SK-MEL-5 (cell line): ENCODE results near the gene LYRM1. TPM values are rescaled to one million over a fixed set of nuclear protein-coding genes. Genes with fewer than 3 reads are reported as not detected.
"Not testable (repeated sequence)": the region's sequence is repeated elsewhere in the genome, so short reads cannot be mapped to it uniquely, and the experiment has no call there.

Experiments
- DNase-seq: peaks from one replicate; pipeline ENCODE4 v3.0.0-alpha.2; 2016; ENCODE audit warnings: low read depth, low spot score
- in situ Hi-C: cut with HindIII; loops from 2 replicates; pipeline ENCODE4 v1.10.0; 2016; ENCODE audit warnings: low sequenced_read_pairs, high pct_unique_total_duplicates, low pct_unique_long_range_greater_than_20kb
- total RNA-seq: library from RNA; depleted of rRNA; stranded (reverse); fragments of >200 nt; shearing (Covaris generic); gene quantifications from 2 replicates; pipeline ENCODE4 v1.2.3, GENCODE V29; 2014

Gene LYRM1
- total RNA-seq, 1 experiment from 2014 or later: 29.0 TPM

DNA sequence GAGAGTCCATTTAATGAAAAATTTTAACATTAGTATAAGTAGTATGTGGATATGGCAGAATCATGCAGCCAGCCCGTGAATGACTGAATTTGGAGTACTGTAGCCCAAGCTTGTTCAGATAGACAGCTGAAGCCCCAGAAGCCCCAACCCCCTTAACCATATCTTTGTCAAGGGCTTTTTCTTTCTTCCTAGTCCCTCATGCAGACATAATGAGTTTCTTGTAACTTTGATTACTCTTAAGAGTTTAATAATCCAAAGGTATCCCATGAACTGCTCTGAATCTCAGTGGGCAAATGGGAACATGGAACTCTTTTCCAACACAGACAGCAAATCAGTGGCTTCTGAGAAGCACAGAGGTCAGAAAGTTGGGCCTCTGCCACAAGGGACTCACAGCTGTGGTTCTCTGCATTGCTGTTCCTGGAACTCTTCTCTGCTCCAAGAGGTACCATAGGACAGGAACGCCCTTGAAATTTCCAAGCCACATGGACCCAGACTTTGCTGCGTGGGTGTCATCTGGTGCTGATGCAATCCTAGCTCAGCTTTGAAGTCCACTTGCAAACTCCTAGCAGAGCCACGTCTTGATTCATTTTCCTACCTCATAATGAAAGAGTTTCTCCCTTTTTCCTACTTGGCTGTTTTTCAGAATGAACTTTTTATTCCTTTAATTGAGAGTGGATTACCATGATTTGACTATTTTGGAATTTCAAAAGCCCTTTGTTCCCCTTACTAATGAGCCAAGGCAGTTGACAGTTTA, 18.1 kb downstream of the LYRM1 start:
- in situ Hi-C loops: no loop called here
- DNase-seq: no peak

GRCh38 chr16:20920091-20920490, 19.5 kb downstream of the LYRM1 start:
- no peak for DNase-seq
- in situ Hi-C loops: no loop called here

GRCh38 chr16:20920799-20921198, 20.2 kb downstream of the LYRM1 start:
- in situ Hi-C loops: no loop called here
- no peak for DNase-seq

GRCh38 chr16:20923876-20924275, 23.3 kb downstream of the LYRM1 start:
- no peak for DNase-seq
- in situ Hi-C loops: no loop called here

GRCh38 chr16:20925751-20926150, 25.2 kb downstream of the LYRM1 start:
- in situ Hi-C loops: no loop called here
- DNase-seq: no peak

- no peak for DNase-seq
- in situ Hi-C loops: no loop called here
Measured at GRCh38 chr16:20928774-20929411, 28.3 kb downstream of the LYRM1 start.

GRCh38 chr16:20929676-20930364, 29.2 kb downstream of the LYRM1 start:
- in situ Hi-C loops, DNase-seq: not testable (repeated sequence)

DNA sequence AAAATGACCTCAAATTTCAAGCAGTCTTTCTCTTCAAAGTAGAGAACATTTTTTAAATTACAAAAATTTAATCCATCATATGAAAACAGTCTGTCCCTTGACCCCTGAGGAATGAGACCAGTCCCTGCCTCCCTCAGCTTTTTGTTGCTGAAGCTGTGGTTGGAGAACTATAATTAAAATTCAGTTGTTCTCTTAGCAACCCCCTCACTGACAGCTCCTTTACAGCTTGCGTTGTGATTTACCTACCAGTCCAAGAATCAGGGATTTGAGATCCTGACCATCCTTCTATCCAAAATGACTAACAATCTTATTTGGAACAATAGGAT, 29.8 kb downstream of the LYRM1 start:
- in situ Hi-C loops: no loop called here
- DNase-seq: no peak

GRCh38 chr16:20931066-20931600, 30.6 kb downstream of the LYRM1 start:
- DNase-seq: no peak
- in situ Hi-C loops: no loop called here

GRCh38 chr16:20933589-20933988, 33.0 kb downstream of the LYRM1 start:
- in situ Hi-C loops: no loop called here
- no peak for DNase-seq

GRCh38 chr16:20937736-20938135, 37.2 kb downstream of the LYRM1 start:
- in situ Hi-C loops: no loop called here
- DNase-seq: peak; percentile 37

- DNase-seq: no peak
- in situ Hi-C loops: no loop called here
Measured at GRCh38 chr16:20938426-20938825, 37.9 kb downstream of the LYRM1 start.

DNA sequence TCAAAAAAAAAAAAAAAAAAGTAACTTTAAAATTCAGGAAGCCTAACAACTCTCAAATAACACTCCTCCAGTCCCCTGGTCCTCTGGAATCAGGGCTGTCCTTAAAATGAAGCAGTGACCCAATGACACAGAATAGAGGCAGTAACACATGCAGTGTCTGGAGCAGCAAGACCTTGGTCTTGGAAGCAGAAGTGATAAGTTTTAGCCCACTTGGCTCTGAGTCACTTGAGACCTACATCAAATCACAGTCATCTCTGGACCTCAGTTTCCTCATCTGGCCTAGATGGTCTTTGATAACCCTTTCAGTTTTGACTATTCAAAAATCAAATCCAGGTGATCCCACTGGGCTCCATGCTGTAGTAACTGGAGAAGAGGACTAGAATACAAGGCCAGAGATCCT, 39.0 kb downstream of the LYRM1 start:
- in situ Hi-C loops: no loop called here

GRCh38 chr16:20940871-20941635, 40.5 kb downstream of the LYRM1 start:
- in situ Hi-C loops: no loop called here
- no peak for DNase-seq

More for the DNA sequence above, 39.0 kb downstream of the LYRM1 start:
- DNase-seq: no peak

GRCh38 chr16:20941636-20941926, 41.0 kb downstream of the LYRM1 start:
- in situ Hi-C loops: no loop called here
- DNase-seq: no peak

DNA sequence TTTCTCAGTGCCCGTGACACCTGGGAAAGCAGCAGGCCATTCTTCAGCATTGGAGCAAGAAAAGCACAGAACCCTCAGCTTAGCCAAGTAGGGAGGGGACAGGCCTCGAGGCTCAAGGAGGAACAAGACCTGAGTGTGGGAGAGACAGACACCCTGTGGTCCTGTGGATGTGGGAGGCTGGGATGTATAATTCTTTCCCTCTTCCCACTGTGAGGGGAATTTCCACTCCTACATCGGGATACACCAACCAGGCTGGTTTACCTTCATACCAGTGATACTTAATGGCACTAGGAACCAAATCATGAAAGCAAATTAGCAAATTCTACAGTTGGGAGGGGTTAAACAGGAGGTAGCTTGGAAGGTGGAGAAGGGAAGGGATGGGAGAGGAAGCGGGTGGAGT, 41.7 kb downstream of the LYRM1 start:
- in situ Hi-C loops: no loop called here

DNA sequence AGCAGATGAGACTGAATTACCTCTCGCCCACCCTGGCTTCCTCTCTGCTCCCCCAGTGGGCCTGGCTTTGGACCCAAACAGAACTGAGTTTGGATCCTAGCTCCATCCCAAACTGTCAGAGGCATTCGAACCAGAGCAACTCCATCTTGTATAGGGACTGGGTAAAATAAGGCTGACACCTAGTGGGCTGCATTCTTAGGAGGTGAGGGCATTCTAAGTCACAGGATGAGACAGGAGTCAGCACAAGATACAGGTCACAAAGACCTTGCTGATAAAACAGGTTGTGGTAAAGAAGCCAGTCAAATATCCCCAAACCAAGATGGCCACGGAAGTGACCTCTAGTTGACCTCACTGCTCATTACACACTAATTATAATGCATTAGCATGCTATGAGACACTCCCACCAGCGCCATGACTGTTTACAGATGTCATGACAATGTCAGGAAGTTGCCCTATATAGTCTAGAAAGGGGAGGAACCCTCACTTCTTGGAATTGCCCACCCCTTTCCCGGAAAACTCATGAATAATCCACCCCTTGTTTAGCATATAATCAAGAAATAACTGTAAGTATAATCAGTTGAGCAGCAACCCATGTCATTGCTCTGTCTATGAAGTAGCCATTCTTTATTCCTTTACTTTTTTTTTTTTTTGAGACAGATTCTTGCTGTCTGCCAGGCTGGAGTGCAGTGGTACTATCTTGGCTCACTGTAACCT, 44.4 kb downstream of the LYRM1 start:
- in situ Hi-C loops: no loop called here
- peak; percentile 33 for DNase-seq

More for the DNA sequence above, 41.7 kb downstream of the LYRM1 start:
- no peak for DNase-seq

DNA sequence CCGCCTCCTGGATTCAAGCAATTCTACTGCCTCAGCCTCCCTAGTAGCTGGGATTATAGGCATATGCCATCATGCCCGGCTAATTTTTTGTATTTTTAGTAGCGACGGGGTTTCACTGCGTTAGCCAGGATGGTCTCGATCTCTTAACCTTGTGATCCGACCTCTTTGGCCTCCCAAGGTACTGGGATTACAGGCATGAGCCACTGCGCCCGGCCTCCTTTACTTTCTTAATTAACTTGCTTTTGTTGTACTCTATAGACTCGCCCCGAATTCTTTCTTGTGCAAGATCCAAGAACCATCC, 45.0 kb downstream of the LYRM1 start:
- DNase-seq, in situ Hi-C loops: not testable (repeated sequence)
